ENCODE results near the gene ZNF521.

ZNF521 gene

GRCh38 chr18:25335062-25335461, 16.9 kb downstream of the ZNF521 start:
- no peak for DNase-seq

- DNase-seq, result no peak
Measured at GRCh38 chr18:25334588-25334987, 17.4 kb downstream of the ZNF521 start.

- no peak for DNase-seq
Measured at GRCh38 chr18:25332002-25332401, 20.0 kb downstream of the ZNF521 start.

- DNase-seq, result no peak
Measured at GRCh38 chr18:25329783-25330182, 22.2 kb downstream of the ZNF521 start.

GRCh38 chr18:25327584-25327983, 24.4 kb downstream of the ZNF521 start:
- DNase-seq, result no peak

- peak; percentile 23 for DNase-seq
Measured at GRCh38 chr18:25326361-25326952, 25.5 kb downstream of the ZNF521 start.

GRCh38 chr18:25322806-25323205, 29.2 kb downstream of the ZNF521 start:
- no peak for DNase-seq

- no peak for DNase-seq
Measured at GRCh38 chr18:25316381-25317018, 35.5 kb downstream of the ZNF521 start.

- no peak for DNase-seq
Measured at GRCh38 chr18:25314838-25315190, 37.2 kb downstream of the ZNF521 start.

- no peak for DNase-seq
Measured at GRCh38 chr18:25314151-25314837, 37.7 kb downstream of the ZNF521 start.

- no peak for DNase-seq
Measured at GRCh38 chr18:25313268-25313667, 38.7 kb downstream of the ZNF521 start.

GRCh38 chr18:25310045-25310444, 41.9 kb downstream of the ZNF521 start:
- DNase-seq, result peak; percentile 76

GRCh38 chr18:25308381-25308780, 43.6 kb downstream of the ZNF521 start:
- DNase-seq, result no peak

- no peak for DNase-seq
Measured at GRCh38 chr18:25307192-25307591, 44.8 kb downstream of the ZNF521 start.

- no peak for DNase-seq
Measured at GRCh38 chr18:25306671-25307070, 45.3 kb downstream of the ZNF521 start.

- DNase-seq, result peak; percentile 43
Measured at GRCh38 chr18:25305584-25305983, 46.4 kb downstream of the ZNF521 start.

GRCh38 chr18:25300492-25300891, 51.5 kb downstream of the ZNF521 start:
- DNase-seq, result no peak

- peak; percentile 76 for DNase-seq
Measured at GRCh38 chr18:25299426-25300300, 52.3 kb downstream of the ZNF521 start.

- peak; percentile 78 for DNase-seq
Measured at GRCh38 chr18:25298853-25299274, 53.1 kb downstream of the ZNF521 start.

- DNase-seq, result no peak
Measured at GRCh38 chr18:25295624-25296138, 56.3 kb downstream of the ZNF521 start.

- DNase-seq, result no peak
Measured at GRCh38 chr18:25291150-25291549, 60.8 kb downstream of the ZNF521 start.

GRCh38 chr18:25289001-25289631, 62.9 kb downstream of the ZNF521 start:
- peak; percentile 96 for DNase-seq

Data from fibroblast of skin of scalp (primary cell).